Stimulated activated CD4-positive, alpha-beta T cell treated with anti-CD3 and anti-CD28 coated beads, Interleukin-1b, Interleukin-23, amount 100 ng/mL, for 48 hours (primary cell): Measurements from ENCODE around the gene ILDR2.

Source experiments
- DNase-seq: peaks from one replicate; pipeline ENCODE4 v3.0.0-alpha.2; 2020

The ILDR2 gene

DNA sequence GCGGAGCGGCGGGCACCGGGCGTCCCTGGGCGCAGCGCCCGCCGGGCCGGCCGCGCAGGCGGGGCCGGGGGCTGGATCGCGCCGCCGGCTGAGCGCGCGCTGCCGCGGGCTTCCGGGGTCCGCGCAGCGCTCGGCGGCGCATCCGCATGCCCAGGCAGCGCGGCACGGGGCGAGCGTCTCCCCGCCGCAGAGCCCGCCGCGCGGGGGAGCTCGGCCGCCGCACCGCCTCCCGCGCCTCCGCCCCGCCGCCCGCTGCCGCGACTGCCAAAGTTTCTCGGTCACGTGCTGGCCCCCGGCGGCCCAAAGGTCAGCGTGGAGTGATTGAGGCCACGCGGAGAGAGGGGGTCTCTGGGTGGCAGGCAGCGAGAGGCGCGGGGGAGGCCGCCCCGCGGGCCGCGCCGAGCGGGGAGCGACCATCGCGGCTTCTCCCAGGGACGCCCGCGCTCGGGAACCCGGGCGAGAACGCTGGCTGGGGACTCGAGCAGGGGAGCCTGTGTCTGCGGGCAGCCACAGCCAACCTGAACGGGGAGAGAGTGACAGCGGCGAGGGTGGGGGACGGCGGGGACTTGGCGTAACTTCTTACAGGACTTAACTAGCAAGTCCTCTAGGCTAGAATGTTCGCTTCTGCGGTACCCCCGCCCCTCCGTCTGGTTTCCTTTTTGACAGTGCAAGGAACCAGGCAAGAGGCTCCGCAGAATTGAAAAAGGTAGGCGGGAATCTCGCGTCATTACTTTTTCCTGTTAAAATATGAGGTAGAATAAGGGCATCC, at the start of gene ILDR2:
TSS of gene ILDR2 (minus strand) at position 180 of the 769 bp plus-strand sequence. CDS start 272 bp downstream, outside the sequence.
- peak; percentile 75 for DNase-seq

DNA sequence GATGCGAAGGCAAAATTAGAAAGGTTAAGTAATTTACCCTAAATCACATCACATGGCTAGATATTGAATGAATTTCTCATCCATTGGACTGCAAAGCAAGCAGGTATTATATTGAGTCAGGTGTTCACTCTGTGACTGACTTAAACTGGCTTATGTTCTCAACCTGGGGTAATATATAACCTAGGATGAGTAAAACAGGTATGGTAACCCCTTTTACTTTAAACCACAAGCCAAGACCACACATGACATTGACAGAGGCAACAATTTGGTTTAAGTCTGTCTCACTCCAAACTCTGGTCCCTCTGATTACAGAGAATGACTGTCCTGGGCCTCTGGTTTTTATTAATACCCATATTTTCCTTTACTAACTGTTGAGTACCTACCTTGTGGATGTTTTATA, 47.0 kb upstream of the ILDR2 start:
- DNase-seq = no peak

DNA sequence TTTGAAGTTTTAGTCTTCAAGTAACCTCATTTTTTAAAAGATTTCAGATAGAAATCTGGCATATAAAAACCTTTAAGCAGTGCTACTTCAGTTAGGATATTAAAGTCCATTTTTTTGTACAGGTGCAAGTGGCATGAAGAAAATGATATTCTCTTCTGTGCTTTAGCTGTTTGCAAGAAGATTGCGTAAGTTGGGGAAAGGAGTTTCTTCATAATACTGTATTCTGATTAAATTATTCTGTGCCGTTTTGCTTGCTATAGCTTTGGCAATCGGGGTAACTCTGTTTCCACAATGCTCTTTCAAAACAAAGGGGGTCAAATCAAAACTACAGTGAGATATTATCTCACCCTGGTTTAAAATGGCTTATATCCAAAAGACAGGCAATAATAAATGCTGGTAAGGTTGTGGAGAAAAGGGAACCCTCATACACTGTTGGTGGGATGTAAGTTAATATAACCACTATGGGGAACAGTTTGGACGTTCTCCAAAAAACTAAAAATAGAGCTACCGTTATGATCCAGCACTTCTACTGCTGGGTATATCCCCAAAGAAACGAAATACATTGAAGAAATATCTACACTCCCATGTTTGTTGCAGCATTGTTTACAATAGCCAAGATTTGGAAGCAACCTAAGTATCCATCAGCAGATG, 40.9 kb upstream of the ILDR2 start:
- DNase-seq = no peak

- no peak for DNase-seq
Observed at GRCh38 chr1:167013108-167013929, 38.0 kb upstream of the ILDR2 start.

- no peak for DNase-seq
Observed at GRCh38 chr1:167012570-167012969, 37.2 kb upstream of the ILDR2 start.

- DNase-seq = no peak
Observed at GRCh38 chr1:167011560-167012191, 36.3 kb upstream of the ILDR2 start.

GRCh38 chr1:167003711-167004110, 28.4 kb upstream of the ILDR2 start:
- DNase-seq = no peak

DNA sequence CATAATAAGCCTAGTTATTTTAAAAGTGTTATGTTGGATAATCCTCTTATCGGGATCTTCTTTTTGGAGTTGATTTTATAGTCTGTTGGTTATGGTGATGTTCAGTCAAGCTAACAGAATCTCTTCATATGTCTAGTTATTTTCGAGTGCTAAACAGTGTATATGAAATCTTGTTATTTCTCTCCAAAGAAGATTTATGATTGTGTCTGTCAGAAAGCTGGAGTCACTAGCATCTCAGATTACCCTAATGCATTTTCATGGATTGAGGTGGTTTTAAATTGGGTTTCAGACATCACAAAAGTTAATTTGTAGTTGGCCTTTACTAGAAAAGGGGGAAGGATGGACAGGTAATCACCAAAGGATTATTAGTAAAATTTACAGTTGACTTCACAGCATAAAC, 27.0 kb upstream of the ILDR2 start:
- no peak for DNase-seq

- no peak for DNase-seq
Observed at GRCh38 chr1:167000546-167000945, 25.2 kb upstream of the ILDR2 start.

- DNase-seq = no peak
Observed at GRCh38 chr1:166999500-167000055, 24.2 kb upstream of the ILDR2 start.

DNA sequence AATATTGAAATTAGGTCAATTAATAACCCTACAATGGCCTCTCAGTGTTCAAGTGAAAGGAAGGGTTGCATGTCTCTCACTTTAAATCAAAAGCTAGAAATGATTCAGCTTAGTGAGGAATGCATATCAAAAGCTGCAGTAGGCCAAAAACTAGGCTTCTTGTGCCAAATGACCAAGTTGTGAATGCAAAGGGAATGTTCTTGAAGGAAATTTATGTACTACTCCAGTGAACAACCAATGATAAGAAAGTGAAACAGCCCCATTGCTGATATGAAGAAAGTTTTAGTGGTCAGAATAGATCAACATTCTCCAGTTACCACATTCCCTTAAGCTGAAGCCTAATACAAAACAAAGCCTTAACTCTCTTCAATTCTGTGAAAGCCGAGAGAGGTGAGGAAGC, 23.7 kb upstream of the ILDR2 start:
- no peak for DNase-seq

GRCh38 chr1:166988974-166989515, 13.7 kb upstream of the ILDR2 start, which contains the start of gene MAEL:
MAEL (plus strand) TSS chr1:166989280; CDS start chr1:166989353, 73 bp downstream.
- DNase-seq = no peak

GRCh38 chr1:166981589-166981988, 6.2 kb upstream of the ILDR2 start:
- no peak for DNase-seq

- DNase-seq = no peak
Observed at GRCh38 chr1:166980818-166981217, 5.5 kb upstream of the ILDR2 start.

DNA sequence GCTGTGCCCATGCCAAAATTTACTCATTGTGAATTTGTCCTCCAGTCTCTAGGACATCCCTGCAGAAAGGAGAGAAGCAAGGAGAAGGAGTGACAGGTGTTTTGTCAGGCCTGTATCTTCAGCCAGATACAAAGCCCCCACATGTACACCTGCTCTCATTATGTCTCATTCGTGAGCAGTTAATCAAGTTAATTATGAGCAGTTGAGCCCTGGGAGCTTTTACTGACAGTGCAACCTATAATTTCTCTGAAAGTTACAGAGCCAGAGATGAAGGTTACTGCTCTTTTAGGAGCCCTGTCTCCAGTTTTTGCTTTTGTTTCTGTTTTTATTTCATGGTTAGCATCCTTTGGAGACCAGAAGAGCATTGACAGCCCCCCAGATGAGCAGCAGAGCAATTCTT, 5.0 kb upstream of the ILDR2 start:
- DNase-seq = no peak

GRCh38 chr1:166978821-166979220, 3.5 kb upstream of the ILDR2 start:
- no peak for DNase-seq

DNA sequence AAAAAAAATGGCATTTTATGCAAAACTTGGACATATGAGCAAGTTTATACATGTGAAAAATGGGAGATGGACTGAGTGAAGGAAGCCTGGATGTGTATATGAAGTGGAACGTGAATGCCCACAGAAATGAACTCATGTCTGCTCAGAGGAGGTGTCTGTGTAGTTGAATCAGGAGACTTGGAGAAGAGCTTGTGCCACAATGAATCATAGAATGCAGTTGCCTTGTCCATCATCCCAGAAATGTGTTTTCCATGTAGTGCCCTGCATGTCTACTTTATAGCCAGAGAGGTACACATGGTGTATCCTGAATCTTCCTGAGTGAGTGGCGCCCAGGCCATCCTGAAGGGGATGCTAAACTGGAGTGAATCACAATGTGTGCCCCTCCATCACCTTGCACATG, 2.6 kb upstream of the ILDR2 start:
- DNase-seq = no peak

GRCh38 chr1:166974647-166975345, 544 bp downstream of the ILDR2 start:
- DNase-seq = peak; percentile 45

GRCh38 chr1:166972826-166973225, 2.5 kb downstream of the ILDR2 start:
- DNase-seq = no peak

GRCh38 chr1:166972193-166972592, 3.1 kb downstream of the ILDR2 start:
- DNase-seq = no peak

DNA sequence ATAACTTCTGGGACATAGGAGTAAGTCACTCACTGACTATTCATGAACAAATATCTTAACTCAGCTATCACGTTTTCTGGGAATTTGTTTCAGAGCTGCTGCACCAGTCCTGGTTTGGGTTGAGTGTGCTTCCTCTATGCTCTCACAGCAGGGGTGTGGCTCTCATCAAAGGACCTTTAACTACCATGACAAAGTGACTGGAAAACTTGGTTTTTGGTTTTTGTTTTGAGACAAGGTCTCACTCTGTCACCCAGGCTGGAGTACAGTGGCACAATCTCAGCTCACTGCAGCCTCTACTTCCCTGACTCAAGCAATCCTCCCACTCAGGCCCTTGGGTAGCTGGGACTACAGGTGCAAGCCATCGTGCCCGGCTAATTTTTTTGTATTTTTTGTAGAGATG, 4.1 kb downstream of the ILDR2 start:
- DNase-seq = peak; percentile 25
